HG02623 (cell line): Measurements from ENCODE around the gene STK32B.

Experiments
- ATAC-seq: cut with Tn5 transposase; IDR thresholded peaks from one replicate; pipeline ENCODE4 v1.9.1; 2021; ENCODE audit warnings: moderate library complexity; ENCODE audit not compliant: unreplicated experiment

The STK32B gene

DNA sequence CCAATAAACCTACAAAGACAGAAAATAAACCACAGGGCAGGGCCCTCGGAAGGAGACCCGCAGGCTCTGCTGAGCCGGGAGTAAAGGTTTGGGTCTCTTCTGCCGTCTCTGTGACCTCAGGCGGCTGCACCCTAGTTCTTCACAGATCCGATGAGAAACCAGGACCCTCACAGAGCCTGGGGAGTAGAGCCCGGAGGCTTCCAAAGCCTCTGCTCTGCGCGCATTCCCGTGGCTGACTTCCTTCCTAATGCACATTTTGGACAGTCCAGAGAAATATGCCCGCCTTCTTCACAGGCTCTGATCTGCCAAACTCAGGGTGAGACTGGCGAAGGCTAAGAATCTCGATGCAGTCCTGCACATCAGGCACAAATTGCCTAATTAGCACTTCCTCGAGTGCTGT is 411.6 kb downstream of the STK32B start:
- ATAC-seq, result no peak

DNA sequence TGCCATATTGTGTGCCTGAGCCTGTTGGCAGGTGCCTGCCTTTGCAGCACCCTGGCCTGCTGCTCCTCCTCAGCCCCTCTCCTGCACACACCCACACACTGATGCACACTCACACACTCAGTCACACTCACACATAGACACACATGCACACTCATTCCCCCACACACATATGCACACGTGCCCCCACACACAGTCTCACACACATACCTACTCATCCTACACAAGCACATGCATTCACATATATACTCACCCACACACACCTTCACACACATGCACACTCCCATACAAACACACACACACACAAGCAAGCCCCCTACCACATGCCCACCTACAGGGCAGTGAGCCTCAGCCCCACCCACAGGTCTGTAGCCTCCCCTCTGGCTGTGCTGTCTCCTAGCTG is 412.1 kb downstream of the STK32B start:
- no peak for ATAC-seq

DNA sequence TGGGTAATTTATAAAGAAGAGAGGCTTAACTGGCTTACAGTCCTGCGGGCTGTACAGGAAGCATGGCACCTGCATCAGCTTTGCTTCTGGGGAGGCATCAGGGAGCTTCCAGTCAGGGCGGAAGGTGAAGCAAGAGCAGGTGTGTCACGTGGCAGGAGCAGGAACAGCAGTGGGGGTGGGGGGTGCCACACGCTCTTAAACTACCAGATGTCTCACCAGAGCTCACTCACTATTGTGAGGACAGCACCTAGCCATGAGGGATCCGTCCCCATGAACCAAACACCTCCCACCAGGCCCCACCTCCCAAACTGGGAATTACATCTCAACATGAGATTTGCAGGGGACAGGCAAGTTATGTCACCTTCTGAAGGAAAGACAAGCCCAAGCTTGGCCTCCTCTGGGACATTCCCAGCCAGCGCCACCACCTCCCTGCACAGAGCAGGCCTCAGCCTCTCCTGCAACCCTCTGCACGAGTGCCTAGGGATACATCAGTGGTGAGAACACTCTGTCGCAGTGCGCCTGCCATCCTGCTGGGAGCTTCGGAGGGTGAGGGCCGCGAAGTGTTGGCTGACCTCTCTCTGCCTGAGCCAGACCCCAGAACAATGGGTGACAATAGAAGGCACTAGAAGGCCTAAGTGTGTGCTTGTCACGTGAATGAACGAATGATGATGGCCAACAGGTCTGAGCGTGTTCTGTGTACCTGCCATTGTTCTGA is 412.8 kb downstream of the STK32B start:
- no peak for ATAC-seq

DNA sequence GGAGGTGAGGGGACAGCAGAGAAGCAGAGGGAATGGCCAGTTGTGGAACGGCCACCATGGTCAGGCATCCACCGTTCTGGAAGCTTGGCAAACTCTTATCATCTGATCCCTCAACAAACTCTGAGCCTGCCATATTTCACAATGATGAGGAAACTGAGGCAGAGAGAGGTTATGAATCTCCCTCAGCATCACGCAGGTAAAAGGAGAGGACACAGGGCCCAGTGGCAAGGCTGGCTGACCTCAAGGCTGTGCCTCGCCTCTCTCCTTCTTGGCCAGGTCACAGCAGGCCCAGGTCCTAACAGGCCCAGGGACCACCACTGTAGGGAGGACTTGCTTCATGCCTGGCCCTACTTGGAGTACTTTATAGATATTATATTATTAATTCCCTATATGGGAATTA is 414.2 kb downstream of the STK32B start:
- ATAC-seq, result no peak

DNA sequence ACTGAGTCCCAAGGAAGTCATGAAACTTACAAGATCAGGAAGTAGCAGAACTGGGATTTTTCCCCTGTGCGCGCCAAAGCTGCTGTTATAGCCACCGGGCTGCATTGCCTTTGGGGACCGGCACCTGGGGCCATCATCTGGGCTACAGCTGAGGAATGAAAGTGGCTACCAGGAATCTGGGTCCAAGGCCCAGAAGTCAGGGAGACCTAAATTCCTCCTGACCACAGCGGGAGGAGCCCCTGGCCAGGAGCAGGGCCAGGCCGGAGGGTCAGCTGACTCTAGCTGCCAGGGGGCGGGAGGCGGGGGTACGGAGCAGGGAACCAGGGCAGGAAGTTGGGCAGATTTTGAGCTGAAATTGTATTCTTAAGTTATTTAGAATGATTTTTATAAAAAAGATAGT is 414.7 kb downstream of the STK32B start:
- no peak for ATAC-seq

DNA sequence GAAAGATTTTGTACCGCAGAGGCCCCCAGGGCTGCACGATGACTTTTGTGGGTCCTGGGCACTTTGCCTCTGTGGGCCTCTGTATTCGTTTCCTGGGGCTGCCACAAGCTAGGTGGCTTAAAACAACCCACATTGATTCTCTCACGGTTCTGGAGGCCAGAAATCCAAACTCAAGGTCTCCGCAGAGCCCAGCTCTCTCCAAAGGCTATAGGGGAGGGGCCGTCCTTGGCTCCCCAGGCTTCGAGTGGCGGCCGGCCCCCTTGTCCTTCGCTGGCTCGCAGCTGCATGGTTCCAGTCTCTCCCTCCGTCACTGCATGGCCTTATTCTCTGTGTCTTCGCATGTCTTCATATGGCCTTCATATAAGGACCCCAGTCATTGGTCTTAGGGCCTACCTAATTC is 415.8 kb downstream of the STK32B start:
- no peak for ATAC-seq

DNA sequence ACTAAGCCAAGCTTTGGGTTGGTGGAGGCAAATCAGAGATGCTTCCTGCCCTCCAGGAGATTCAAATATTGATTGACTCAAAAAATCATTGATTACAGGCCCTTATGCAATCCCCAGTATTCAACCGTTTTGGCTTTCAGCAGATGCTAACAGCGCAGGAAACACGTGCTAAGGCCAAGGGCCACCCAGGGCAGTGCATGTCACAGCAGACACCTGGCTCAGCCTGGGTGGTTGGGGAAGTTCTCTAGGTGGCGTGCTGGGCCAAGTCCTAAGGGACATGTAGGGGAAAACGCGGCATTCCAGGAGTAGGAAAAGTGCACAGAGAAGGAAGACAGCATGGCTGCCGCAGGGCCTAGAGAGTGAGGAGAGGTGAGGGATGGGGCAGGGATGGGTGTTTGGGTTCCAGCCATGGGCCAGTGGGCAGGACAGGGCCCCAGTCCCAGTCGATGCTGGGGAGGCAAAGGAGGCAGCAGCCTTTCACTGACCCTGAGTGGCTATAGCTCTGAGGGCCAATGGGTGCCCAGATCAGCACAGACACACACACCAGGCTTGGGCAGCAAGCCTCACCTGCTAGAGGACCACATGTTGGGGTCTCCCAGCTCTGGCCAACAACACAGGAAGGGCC is 418.0 kb downstream of the STK32B start:
- ATAC-seq, result no peak

DNA sequence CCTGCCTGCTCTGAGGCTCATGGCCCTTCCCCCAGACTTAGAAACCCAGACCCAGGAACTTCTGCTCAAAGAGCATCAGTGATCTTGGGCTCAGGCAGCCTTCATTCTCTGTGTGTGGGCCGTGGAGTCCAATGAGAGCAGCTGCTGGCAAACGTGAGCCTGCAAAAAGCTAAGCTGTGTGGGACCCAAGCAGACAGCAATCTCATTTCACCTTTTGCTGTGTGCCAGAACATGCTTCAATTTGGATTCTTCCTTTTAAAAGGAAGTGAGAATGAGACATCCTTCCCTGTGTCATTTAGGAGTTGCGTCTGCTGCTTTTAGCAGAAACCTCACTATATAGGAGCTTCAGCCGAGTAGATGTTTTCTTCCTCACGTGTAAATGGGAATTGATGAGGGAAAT is 418.6 kb downstream of the STK32B start:
- no peak for ATAC-seq

DNA sequence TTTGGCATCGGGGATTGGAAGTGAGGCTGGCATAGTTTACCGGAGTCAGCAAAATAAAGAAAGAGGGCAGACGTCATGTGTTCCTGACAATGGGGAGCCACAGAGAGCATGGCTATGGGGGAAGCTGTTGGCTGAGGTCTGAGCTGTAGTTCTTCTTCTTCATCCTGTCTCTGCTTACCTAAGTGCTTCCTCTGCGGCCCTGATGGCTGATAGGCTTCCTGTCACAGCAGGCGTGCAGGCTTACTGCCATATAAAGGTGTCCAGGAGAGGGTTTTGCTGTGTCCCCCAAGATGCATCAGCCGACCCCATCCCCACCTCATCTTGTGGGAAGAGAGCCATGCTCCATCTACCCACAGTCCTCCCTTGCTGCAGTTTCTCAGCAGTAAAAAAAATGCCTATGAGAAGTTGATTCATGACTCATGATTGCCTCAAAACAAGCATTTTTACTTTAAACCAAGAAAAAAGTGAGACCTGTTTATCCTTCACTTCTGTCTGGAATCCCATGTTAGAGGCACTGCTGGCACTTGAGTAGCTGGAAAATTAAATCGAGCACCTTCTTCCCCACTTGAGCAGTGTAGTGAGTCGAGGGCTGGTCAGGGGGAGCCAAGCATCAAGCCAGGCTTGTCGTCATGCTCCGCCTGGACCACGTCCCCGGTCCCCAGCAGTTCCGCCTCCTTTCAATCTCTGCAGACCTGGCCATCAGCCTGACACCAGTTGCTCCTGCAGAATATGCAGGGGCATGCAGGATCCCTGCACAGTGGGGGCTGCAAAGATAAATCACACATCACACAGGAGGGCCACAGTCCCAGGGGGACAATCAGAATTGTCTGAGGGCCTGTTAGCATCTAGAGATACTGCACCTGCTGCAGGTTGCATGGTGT is 419.3 kb downstream of the STK32B start:
- no peak for ATAC-seq

DNA sequence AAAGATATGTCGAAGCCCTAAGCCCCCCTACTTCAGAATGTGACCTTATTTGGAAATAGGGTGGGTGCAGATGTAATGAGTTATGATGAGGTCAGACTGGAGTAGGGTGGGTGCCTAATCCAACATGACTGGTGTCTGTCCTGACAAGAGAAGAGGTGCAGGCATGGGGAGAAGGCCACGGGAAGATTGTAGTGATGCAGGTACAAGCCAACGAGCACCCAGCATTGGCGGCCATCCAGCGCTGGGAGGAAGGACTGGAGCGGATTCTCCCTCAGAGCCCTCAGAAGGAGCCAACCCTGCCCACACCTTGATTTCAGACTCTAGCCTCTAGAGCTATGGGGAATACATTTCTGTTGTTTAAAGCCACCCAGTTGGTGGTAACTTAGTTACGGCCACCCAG is 419.9 kb downstream of the STK32B start:
- no peak for ATAC-seq

DNA sequence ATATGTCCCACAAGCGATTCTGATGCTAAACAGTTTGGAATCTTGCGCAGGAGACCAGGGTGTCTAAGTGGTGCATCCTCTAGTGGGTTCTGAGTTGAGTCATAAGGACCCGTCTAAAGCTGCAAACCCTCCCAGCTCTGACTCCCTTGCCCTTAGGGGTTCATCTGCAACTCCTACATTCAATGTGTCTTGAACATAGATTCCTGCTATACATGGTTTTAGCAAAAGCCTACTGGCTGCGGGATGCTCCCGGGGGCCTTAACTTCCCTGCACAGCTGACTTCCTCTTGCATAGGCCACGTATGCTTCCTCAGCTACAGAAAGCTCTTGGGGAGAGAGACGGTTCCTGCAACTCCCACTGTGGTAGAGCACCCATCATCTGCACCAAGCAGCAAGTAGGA is 420.4 kb downstream of the STK32B start:
- ATAC-seq, result no peak

DNA sequence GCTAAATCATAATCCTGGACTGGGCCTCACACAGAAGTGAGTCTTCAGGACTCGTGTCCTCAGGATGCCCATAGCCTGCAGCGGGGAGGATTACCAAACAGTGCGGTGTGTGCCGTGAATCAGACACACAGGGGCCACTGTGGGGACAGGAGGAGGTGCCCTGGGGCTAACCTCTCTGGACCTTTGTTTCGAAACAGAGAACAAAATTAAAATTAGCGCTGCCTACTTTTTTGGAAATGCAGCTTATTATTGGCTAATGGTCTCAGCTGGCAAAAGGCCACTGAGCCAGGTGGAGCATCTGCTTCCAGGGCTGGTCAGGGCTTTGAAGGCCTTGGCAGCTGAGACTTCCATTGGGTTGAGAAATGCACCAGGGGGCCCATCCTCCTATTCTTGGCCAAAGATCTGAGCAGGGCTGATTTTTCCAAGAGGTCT is 420.9 kb downstream of the STK32B start:
- no peak for ATAC-seq

DNA sequence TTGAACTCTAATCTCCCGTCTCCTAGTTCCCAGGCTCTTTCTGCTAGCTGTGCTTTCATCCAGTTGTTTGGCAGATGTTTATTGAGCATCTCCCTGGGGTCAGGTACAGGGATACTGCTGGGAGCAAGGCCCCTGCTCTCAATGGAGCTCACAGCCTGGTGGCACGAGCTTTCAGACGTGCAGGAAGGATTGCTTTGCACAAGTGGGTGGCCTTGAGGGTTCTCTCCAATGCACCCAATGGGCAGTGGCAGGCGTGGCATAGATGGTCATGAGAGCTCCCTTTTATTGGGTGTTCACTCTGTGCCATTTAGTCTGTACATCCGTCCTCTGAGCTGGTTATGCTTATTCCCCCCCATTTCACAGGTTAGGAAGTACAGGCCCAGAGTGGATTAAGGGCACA is 421.8 kb downstream of the STK32B start:
- no peak for ATAC-seq

DNA sequence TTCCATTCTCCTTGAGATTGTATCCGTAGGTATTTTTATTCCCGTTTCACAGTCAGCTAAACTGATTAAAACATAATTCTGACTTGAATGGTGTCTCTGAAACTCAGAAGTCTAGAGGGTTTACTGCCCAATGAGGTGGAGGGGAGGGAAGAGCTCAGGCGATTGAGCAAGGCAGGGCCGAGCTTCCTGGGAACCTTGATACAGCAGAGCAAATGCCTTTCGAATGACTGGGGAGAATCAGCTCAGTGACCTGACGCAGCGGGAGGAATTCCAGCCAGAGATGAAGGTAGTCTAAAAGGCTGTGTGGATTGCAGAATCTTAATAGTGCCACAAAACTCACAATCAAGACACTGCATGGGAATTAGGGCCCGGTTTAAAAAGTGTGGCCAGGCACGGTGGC is 423.5 kb downstream of the STK32B start:
- no peak for ATAC-seq

DNA sequence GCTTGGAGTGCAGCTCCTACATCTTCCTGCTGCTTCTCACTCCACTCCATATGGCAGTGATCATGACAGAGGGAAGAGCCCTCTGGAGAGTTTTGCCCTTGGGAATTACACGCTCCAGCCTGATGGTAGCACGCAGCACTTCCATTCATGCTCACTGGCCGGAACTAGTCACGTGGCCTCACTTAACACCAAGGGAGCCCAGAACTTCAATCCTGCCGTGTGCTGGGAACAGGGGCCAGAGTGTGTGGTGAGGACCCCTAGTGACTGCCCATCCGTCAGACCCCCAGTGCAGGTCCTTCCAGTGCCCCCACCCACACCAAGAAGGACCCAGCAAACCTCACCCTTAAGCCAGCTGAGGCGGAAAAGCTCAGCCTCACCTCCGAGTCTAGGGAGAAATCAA is 426.3 kb downstream of the STK32B start:
- ATAC-seq, result no peak

DNA sequence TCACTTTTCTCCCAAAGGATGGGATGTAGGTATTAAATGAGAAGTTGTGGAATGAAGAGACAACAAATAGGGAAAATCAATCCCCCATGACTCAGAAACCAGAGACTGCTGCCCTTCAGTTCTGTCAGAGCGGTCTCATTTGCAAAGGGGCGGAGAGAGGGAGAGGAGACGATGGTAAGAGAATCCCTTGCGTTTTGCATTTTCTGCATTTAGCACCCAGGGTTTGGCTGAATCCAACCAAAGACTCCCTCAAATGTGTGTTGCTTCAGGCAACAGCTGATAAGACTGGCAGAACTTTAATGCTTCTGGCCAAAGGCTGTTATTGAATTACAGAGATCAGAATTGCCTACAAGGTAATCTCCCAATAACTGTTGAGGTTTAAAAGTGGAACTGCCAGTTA is 426.9 kb downstream of the STK32B start:
- ATAC-seq, result no peak

DNA sequence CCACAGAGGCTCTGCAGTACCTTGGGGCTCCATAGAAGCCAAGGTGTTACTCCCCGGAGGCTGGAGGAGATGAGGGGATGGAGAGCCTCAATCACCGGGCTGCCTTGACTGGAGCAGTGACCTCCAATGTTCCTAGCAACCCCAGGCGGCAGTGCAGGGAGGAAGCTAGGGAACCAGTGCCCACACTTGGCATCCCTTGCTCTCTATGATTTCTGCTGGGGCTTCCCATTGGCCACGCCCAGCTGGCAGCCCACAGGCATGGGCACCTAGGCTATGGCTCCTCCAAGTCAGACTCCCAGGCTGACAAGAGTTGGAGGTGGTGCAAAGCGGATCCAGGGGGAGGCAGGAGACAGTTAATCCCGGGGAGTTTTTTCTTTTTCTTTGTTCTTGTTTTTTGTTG is 427.4 kb downstream of the STK32B start:
- no peak for ATAC-seq

DNA sequence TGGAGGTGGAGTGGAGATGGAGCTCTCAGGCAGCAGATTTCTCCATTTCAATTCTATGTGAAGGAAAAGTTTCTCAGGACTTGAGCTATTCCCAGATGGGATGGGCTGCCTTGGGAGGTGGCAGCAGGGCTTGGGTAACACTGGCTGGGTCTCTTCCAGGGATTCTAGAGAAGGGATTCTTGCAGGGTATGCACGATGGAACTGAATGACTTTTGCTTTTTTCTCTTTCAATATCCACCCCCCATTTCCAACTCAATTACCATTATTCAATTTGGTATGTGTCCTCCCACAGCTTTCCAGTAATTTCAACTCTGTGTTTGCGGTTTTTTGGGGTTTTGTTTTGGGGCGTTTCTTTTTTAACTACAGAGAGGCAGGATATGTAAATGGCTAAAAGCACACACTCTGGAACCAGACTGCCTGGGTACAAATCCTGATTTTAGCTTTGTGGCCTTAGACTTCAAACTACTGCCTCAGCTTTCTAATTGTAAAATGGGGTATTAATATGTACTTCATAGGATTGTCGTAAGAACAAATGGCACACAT is 428.3 kb downstream of the STK32B start:
- no peak for ATAC-seq

DNA sequence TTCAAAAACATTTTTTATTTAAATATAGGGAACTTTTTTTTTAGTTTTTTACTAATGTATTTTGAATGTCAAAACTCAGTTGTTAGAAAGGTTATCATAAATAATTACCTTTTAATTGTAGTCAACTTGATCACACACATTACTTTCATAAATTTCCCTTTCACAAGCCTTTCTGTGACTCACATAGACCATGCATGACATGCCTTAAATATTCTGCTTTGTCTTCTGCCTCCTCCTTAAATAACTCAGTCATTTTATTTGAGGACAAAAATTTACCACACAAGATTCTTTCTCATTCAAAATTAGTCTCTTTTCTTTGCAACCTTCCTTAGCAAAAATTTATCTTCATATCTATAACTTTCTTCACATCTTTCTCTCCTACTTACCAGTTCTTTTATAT is 437.1 kb downstream of the STK32B start:
- ATAC-seq, result no peak

DNA sequence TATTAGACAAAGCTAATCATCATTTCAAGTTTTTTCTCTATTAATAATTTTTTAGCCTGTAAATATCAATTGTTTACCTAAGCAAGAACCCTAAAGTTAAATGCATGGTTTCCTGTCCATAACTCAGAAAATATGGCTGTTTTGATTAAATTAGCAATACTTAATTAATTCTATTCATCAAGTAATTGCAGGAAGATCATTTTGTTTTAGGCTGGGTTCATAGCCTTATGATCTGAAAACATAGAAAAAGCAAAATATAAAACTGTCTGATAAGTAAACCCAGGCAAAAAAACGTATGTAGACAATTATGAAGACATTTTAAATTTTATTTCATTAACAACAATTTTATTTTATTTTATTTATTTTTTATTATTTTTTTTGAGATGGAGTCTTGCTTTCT is 438.0 kb downstream of the STK32B start:
- no peak for ATAC-seq

DNA sequence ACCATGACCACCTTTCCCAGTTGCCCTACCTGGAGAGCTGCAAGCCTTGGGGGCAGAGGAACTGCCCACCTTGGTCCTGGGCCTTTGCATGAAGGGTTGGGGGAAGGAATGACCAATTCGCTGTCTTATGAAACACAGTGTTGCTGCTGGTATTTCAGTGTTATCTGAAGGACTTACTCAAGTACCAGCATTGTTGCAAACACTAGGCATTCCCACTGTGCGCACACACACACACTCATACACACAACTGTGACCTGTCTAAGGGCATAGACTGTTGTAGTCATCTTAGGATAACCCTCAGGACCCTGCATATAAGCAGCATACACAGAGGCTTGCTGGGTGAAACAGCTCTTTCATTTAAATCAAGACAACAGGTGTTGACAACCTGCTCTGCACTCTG is 446.2 kb downstream of the STK32B start:
- no peak for ATAC-seq

DNA sequence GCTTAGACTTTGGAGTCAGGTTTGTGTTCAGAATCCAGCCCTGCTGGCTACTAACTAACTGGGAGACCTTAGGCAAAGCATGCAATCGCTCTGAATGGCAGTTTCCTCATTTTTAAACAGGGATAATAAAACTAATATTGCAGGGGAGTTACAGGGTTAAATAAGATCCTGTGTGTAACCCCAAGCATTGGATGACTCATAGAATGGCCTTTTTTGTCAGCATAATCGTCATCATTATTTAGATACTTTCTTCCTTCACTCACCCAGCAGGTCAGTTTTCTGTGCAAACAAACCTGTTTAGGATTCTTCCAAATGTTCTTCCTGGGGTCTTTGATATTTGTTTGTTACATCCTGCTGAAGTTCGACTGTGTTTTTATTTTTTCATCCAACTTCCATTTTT is 448.9 kb downstream of the STK32B start:
- ATAC-seq, result no peak
